WI38 (cell line): ENCODE measurements around the gene ABCB8.
A peak's percentile ranks its signal among the peaks of the same experiment; 100 is the strongest.

Source experiments
- H3K4me3 ChIP-seq: 2 replicates; pipeline ENCODE4 v1.5.1; 2011; ENCODE audit warnings: low read depth, mild to moderate bottlenecking, control low read depth, low read length
- CTCF ChIP-seq: IDR thresholded peaks from 2 replicates; pipeline ENCODE4 v1.5.1; 2012; ENCODE audit warnings: low read depth, mild to moderate bottlenecking, control low read depth, low read length

Gene ABCB8

GRCh38 chr7:151080067-151080521 lies 51.8 kb downstream of the ABCB8 start:
- H3K4me3 ChIP-seq = peak overlapping the region; percentile 88
- no peak for TF ChIP-seq CTCF

DNA sequence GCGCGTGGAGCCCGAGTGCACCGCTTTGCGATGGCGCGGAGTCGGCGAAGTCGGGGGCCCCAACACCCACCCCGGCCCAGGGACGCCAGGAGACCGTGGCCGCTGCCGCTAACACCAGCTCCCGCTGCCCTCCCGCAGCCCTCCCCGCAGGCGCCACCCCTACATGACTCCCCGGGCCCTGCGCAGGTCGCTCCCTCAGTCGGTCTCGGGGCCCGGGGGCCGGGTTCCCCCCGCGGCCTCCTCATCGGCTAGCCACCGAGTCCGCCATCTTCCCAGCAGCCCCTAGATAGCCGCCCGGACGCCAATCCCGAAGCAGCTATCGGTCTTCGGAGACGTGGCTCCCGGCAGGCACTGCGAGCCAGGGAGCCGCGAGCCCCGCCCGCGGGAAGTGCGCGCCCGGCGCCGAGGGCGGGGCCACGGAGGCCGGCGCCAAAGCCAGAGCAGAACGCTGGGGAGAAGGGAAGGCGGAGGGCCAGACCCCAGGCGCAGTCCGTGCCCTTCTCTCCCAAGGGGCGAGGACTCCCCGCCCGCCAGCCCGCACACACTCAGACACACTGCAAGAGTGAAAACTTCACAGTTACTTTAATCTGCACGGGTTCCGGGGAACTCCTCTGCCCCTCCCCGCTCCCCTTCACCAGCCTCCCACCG lies 52.4 kb downstream of the ABCB8 start, which contains the start of gene FASTK:
FASTK (minus strand) TSS at position 288 of the 648 bp plus-strand sequence; CDS start at position 245, 43 bp downstream.
- no peak for TF ChIP-seq CTCF
- peak within 1 kb of the TSS; percentile 88 for H3K4me3 ChIP-seq

- peak overlapping the region; percentile 88 for H3K4me3 ChIP-seq
- TF ChIP-seq CTCF = no peak
These were observed 53.2 kb downstream of the ABCB8 start for GRCh38 chr7:151081170-151082101.

DNA sequence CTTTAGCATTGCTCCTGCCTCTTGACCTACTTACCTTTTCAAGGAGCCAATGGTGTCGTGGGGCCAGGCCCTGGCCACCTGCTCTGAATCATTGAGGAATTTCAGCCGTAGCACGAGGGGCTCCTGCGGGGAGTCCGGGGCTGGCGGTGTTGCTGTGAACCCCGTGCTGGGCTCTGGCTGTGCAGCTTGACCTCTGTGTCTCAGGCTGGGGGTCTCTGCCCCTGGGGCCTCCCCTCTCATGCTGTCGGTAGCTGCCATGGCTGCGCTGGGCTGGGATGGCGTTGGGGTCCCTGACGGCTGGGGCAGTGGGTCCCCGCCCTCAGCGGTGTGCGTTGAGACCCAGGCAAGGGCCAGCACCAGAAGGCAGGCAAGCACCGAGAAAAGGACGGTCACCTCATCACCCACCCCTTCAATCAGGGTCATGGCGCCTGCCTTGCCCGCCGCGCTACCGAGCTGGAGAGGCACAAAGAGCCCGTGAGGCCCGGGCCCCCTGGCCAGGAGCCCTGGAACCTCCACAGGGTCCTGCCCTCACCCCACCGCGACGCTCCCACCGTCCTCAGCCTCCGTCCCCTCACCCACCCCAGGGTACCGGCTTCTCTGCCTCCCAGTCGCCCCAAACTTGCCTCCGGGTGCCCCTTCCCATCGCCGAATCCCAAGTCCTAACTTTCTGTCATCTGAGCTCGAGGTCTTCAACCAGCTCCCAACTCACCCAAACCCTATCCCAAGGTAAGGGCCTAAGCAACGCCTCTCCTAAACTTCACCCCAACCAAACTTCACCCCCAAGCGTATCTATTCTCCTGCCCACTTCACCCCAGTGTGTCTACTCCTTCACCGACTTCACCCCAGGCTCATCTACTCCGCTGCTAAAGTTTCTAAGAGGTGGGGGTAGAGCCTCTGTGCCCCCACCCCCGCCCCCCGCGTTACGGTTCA lies 54.2 kb downstream of the ABCB8 start:
- no peak for TF ChIP-seq CTCF

GRCh38 chr7:151083071-151083823 lies 55.0 kb downstream of the ABCB8 start, which contains the start of gene TMUB1:
TMUB1 (minus strand) TSS chr7:151083493; CDS start chr7:151082563, 930 bp downstream.
- no peak for TF ChIP-seq CTCF
- H3K4me3 ChIP-seq = peak within 1 kb of the TSS; percentile 67

More for the DNA sequence above, 54.2 kb downstream of the ABCB8 start:
- H3K4me3 ChIP-seq = peak overlapping the region; percentile 67

- H3K4me3 ChIP-seq = peak overlapping the region; percentile 67
These were observed 55.5 kb downstream of the ABCB8 start for GRCh38 chr7:151083824-151084160.

More at GRCh38 chr7:151083824-151084160, 55.5 kb downstream of the ABCB8 start:
- TF ChIP-seq CTCF = no peak
